DMS153 treated with DMSO at 0.1 percent for 48 hours (cell line): ENCODE measurements around the gene RIMS3.
A peak's percentile ranks its signal among the peaks of the same experiment; 100 is the strongest.
"Not testable (repeated sequence)": the region's sequence is repeated elsewhere in the genome, so short reads cannot be mapped to it uniquely, and the experiment has no call there.

Experiments
- DNase-seq: peaks from one replicate; lab custom pipeline; 2025; ENCODE audit not compliant: unreplicated experiment; lab: John Stamatoyannopoulos, UW

Gene RIMS3

GRCh38 chr1:40665335-40666171, at the start of gene RIMS3:
Gene RIMS3 (minus strand): TSS chr1:40665682. CDS start chr1:40641925, 23,757 bp downstream.
- DNase-seq = peak; percentile 96

GRCh38 chr1:40712997-40713396, 47.5 kb upstream of the RIMS3 start:
- DNase-seq = no peak

GRCh38 chr1:40712405-40712944, 47.0 kb upstream of the RIMS3 start:
- DNase-seq = peak; percentile 38

- DNase-seq = no peak
Observed at GRCh38 chr1:40711465-40712404, 46.3 kb upstream of the RIMS3 start.

- no peak for DNase-seq
Observed at GRCh38 chr1:40710581-40711315, 45.3 kb upstream of the RIMS3 start.

GRCh38 chr1:40709802-40710278, 44.4 kb upstream of the RIMS3 start:
- DNase-seq = no peak

- DNase-seq = peak; percentile 100
Observed at GRCh38 chr1:40709100-40709801, 43.8 kb upstream of the RIMS3 start.

GRCh38 chr1:40708750-40709099, 43.2 kb upstream of the RIMS3 start:
- DNase-seq = peak; percentile 100

- no peak for DNase-seq
Observed at GRCh38 chr1:40706626-40707025, 41.1 kb upstream of the RIMS3 start.

- no peak for DNase-seq
Observed at GRCh38 chr1:40704817-40705733, 39.6 kb upstream of the RIMS3 start.

- no peak for DNase-seq
Observed at GRCh38 chr1:40703316-40703715, 37.8 kb upstream of the RIMS3 start.

- DNase-seq = not testable (repeated sequence)
Observed at GRCh38 chr1:40702810-40703209, 37.3 kb upstream of the RIMS3 start.

- no peak for DNase-seq
Observed at GRCh38 chr1:40701684-40702083, 36.2 kb upstream of the RIMS3 start.

GRCh38 chr1:40699787-40700186, 34.3 kb upstream of the RIMS3 start:
- no peak for DNase-seq

GRCh38 chr1:40697436-40697835, 32.0 kb upstream of the RIMS3 start:
- no peak for DNase-seq

GRCh38 chr1:40696294-40696693, 30.8 kb upstream of the RIMS3 start:
- no peak for DNase-seq

- no peak for DNase-seq
Observed at GRCh38 chr1:40694353-40694874, 28.9 kb upstream of the RIMS3 start.

GRCh38 chr1:40693425-40693824, 27.9 kb upstream of the RIMS3 start:
- DNase-seq = no peak

- DNase-seq = no peak
Observed at GRCh38 chr1:40692429-40692895, 27.0 kb upstream of the RIMS3 start.
